Measurements from ENCODE around the gene CBS. TPM values are rescaled to one million over a fixed set of nuclear protein-coding genes. Genes with fewer than 3 reads are reported as not detected.

CBS gene
- total RNA-seq, 1 donor from 2014 or later, result 12.2 TPM

Other genes with a start within 250 kb of the CBS start
- gene WDR4, start 196.3 kb downstream of the CBS start, total RNA-seq, result 18.6 TPM
- gene NDUFV3, start 182.5 kb downstream of the CBS start, total RNA-seq, result 40.8 TPM
- gene ERVH48-1, start 150.2 kb downstream of the CBS start, total RNA-seq, result not detected
- gene PKNOX1, start 101.3 kb downstream of the CBS start, total RNA-seq, result 18.1 TPM
- 24.1 TPM for gene U2AF1, start 31.7 kb upstream of the CBS start, total RNA-seq
- not detected for gene CRYAA, start 93.2 kb upstream of the CBS start, total RNA-seq